Activated CD8-positive, alpha-beta T cell treated with anti-CD3 and anti-CD28 coated beads for 36 hours (primary cell): ENCODE results near the gene PGM1. TPM values are rescaled to one million over a fixed set of nuclear protein-coding genes. Genes with fewer than 3 reads are reported as not detected.

Experiments used
- ATAC-seq: fragments of 200-7000 bp; cut with Tn5 transposase; one replicate; pipeline ENCODE4 v1.10.0; 2021; ENCODE audit warnings: mild to moderate bottlenecking, moderate library complexity
- CTCF ChIA-PET: fragments of 350-600 bp; sonication (Branson Sonifier 250); formaldehyde crosslinking; loops from one replicate; lab custom pipeline; 2021; ENCODE audit warnings: antibody characterized with exemption; lab: Charles Lee
- POLR2A ChIA-PET: fragments of 350-600 bp; sonication (Branson Sonifier 250); formaldehyde crosslinking; loops from one replicate; lab custom pipeline; 2021; ENCODE audit warnings: antibody characterized with exemption; lab: Charles Lee
- DNase-seq: peaks from one replicate; pipeline ENCODE4 v3.0.0-alpha.2; 2020
- H3K27ac Mint-ChIP-seq: one replicate; pipeline ENCODE4 v1.8.0; 2021; ENCODE audit warnings: mild to moderate bottlenecking, mixed read lengths
- H3K27me3 Mint-ChIP-seq: one replicate; pipeline ENCODE4 v1.8.0; 2021; ENCODE audit warnings: mixed read lengths
- H3K36me3 Mint-ChIP-seq: one replicate; pipeline ENCODE4 v1.8.0; 2021; ENCODE audit warnings: low read depth, mixed read lengths
- H3K4me1 Mint-ChIP-seq: one replicate; pipeline ENCODE4 v1.8.0; 2021; ENCODE audit warnings: low read depth, mixed read lengths
- H3K4me3 Mint-ChIP-seq: one replicate; pipeline ENCODE4 v1.8.0; 2021; ENCODE audit warnings: mild to moderate bottlenecking, moderate library complexity, mixed read lengths
- H3K9me3 Mint-ChIP-seq: one replicate; pipeline ENCODE4 v1.8.0; 2021; ENCODE audit warnings: mixed read lengths
- CTCF ChIP-seq: fragments of 200-600 bp; IDR thresholded peaks from one replicate; pipeline ENCODE4 v1.8.0; 2022; ENCODE audit warnings: antibody characterized with exemption, mild to moderate bottlenecking
- intact Hi-C: fragments of 100-400 bp; cut with micrococcal nuclease; formaldehyde crosslinking; loops from one replicate; pipeline ENCODE4 v1.10.0; 2022
- total RNA-seq, 2 experiments: library from RNA; stranded (reverse); gene quantifications; one replicate each; pipeline ENCODE4 v1.2.3, GENCODE V29; 2021

The PGM1 gene
- total RNA-seq, 2 experiments from 2014 or later = 47.4 to 48.9 TPM

GRCh38 chr1:63626222-63626621, 33.0 kb downstream of the PGM1 start:
- Mint-ChIP-seq H3K4me1 (peaks cover 8% of the 10 kb centered on the region), H3K36me3 (peaks cover 11% of the 10 kb centered on the region), H3K27ac (no peak overlapping the region), H3K9me3 (no peaks in the 10 kb centered on the region), H3K27me3 (no peaks in the 10 kb centered on the region), H3K4me3 (no peak overlapping the region)
- intact Hi-C loops = no loop called here
- DNase-seq (no peak), ATAC-seq (no peak)
- TF ChIP-seq CTCF = no peak
- ChIA-PET POLR2A (no interaction called here), CTCF (no interaction called here)

GRCh38 chr1:63628607-63629006, 35.4 kb downstream of the PGM1 start:
- Mint-ChIP-seq H3K27me3 (no peaks in the 10 kb centered on the region), H3K4me3 (no peak overlapping the region), H3K36me3 (peaks cover 22% of the 10 kb centered on the region), H3K9me3 (no peaks in the 10 kb centered on the region), H3K27ac (no peak overlapping the region), H3K4me1 (peaks cover 8% of the 10 kb centered on the region)
- ChIA-PET POLR2A (no interaction called here), CTCF (no interaction called here)
- ATAC-seq (no peak), DNase-seq (no peak)
- no peak for TF ChIP-seq CTCF
- intact Hi-C loops = no loop called here

- TF ChIP-seq CTCF = no peak
- CTCF ChIA-PET = no interaction called here
- Mint-ChIP-seq H3K27me3 (no peaks in the 10 kb centered on the region), H3K36me3 (peaks cover 26% of the 10 kb centered on the region), H3K4me1 (peaks cover 8% of the 10 kb centered on the region), H3K4me3 (no peak overlapping the region), H3K9me3 (no peaks in the 10 kb centered on the region), H3K27ac (no peak overlapping the region)
- intact Hi-C loops = no loop called here
- no peak for DNase-seq
- ATAC-seq = no peak
- POLR2A ChIA-PET = no interaction called here
These were observed 37.0 kb downstream of the PGM1 start for GRCh38 chr1:63630238-63630637.

GRCh38 chr1:63630666-63631065, 37.5 kb downstream of the PGM1 start:
- H3K27ac Mint-ChIP-seq = no peak overlapping the region
- ATAC-seq (no peak), DNase-seq (no peak)
- no peaks in the 10 kb centered on the region for H3K9me3 Mint-ChIP-seq
- ChIA-PET CTCF (interaction anchor here (1.1 kb wide), 1 partner anchor 507 kb away, joined by 3 read pairs; no protein-coding TSS in a partner anchor), POLR2A (no interaction called here)
- H3K4me3 Mint-ChIP-seq = no peak overlapping the region
- peaks cover 26% of the 10 kb centered on the region for H3K36me3 Mint-ChIP-seq
- no peaks in the 10 kb centered on the region for H3K27me3 Mint-ChIP-seq
- intact Hi-C loops = no loop called here
- no peak for TF ChIP-seq CTCF
- H3K4me1 Mint-ChIP-seq = peaks cover 5% of the 10 kb centered on the region

GRCh38 chr1:63632110-63632509, 38.9 kb downstream of the PGM1 start:
- peaks cover 39% of the 10 kb centered on the region for H3K36me3 Mint-ChIP-seq
- ChIA-PET POLR2A (no interaction called here), CTCF (no interaction called here)
- H3K9me3 Mint-ChIP-seq = no peaks in the 10 kb centered on the region
- no peak overlapping the region for H3K27ac Mint-ChIP-seq
- DNase-seq (no peak), ATAC-seq (no peak)
- H3K4me1 Mint-ChIP-seq = no peaks in the 10 kb centered on the region
- no peak for TF ChIP-seq CTCF
- intact Hi-C loops = no loop called here
- no peak overlapping the region for H3K4me3 Mint-ChIP-seq
- no peaks in the 10 kb centered on the region for H3K27me3 Mint-ChIP-seq
